ENCODE results near the gene LMNB1.

LMNB1 gene

GRCh38 chr5:126855266-126855665 lies 78.3 kb downstream of the LMNB1 start:
- DNase-seq (ENCODE audit: low read depth in 2 of 2) = no peak

GRCh38 chr5:126857472-126858410 lies 80.8 kb downstream of the LMNB1 start:
- DNase-seq (ENCODE audit: low read depth in 2 of 2) = no peak

DNA sequence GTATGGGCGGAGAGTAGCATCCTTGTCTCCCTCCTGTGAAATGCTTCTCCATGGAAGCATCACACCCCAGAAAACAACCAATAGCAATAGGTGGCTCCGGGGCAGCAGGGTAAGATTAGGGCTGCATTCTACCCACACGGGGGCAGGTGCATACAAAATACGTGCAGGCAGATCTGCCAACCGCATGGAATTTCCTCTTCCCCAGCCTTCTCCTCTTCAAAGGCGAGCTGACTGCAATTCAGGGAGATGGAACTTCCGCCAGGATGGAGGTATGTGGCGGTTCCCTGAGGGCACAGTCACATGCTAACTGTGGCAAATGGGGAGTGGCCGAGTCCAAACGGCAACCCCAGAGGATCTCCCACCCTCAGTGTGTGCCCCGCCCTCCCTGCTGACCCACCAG lies 81.5 kb downstream of the LMNB1 start:
- no peak for DNase-seq (ENCODE audit: low read depth in 2 of 2)

GRCh38 chr5:126863402-126863801 lies 86.5 kb downstream of the LMNB1 start:
- no peak for DNase-seq (ENCODE audit: low read depth in 2 of 2)

- DNase-seq (ENCODE audit: low read depth in 2 of 2) = no peak
Measured at GRCh38 chr5:126864042-126864688, 87.2 kb downstream of the LMNB1 start.

- DNase-seq (ENCODE audit: low read depth in 2 of 2) = no peak
Measured at GRCh38 chr5:126865299-126865698, 88.4 kb downstream of the LMNB1 start.

GRCh38 chr5:126866851-126867636 lies 90.1 kb downstream of the LMNB1 start:
- DNase-seq (ENCODE audit: low read depth in 2 of 2) = no peak

- DNase-seq (ENCODE audit: low read depth in 2 of 2) = no peak
Measured at GRCh38 chr5:126868338-126869004, 91.5 kb downstream of the LMNB1 start.

- no peak for DNase-seq (ENCODE audit: low read depth in 2 of 2)
Measured at GRCh38 chr5:126869005-126869451, 92.1 kb downstream of the LMNB1 start.

GRCh38 chr5:126871441-126871840 lies 94.5 kb downstream of the LMNB1 start:
- no peak for DNase-seq (ENCODE audit: low read depth in 2 of 2)

DNA sequence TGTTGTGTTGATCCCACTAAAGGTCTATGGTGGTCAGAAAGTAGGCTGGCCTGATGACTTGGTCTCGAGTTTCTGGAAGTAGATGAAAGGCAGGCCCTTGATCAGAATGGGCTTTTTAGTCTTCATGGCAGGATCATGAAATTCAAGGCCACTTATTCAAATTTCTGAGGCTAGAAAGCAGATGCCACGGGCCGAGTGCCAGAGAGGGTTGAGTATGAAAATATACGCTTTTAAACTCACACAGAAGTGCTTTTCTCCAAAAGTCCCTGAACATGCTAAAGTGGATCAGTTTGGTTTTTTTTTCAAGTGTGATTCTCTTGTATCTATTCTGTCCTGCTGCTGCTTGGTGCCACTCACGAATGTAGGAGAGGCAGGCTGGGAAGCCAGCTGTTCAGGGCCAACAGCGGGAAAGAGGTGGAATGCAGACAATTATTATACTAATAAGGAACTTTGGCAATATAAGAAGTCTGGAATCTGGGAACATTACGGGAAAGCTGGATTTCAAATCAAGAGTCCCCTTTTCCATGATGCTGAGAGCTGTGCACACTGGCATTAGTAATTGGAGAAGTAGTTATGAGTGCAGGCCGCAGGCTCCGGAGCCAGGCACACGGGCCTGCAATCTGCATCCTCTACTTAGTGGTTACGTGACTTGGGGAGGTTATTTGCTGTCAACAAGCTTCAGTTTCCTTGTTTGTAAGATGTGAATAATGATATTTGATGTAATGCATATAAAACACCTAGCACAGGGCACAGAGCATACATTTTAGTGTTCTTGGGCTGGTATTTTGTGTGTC lies 95.8 kb downstream of the LMNB1 start:
- no peak for DNase-seq (ENCODE audit: low read depth in 2 of 2)

DNA sequence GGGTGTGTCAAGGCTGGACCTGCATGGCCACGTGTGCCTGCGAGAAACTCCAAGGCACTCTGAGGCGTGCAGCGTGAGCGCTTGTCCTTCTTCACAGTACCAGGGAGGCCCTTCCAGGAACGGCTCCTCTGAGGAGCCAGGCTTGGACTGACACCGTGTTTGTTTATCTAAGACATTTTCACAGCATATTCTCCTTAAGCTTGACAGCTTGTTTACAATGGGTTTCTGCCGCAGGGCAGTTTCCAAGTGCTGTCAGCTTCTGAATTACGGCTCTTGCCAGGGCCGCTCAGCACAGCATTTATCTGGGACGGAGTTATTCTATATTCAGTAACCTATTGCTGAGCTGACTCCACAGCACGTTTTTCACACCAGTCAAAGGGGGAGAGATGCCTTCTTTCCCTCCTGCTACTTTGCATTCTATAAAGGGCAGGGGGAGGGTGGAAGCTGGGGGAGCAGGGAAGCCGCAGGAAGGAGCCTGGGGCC lies 98.4 kb downstream of the LMNB1 start:
- no peak for DNase-seq (ENCODE audit: low read depth in 2 of 2)

GRCh38 chr5:126877602-126878001 lies 100.7 kb downstream of the LMNB1 start:
- DNase-seq (ENCODE audit: low read depth in 2 of 2) = no peak

- no peak for DNase-seq (ENCODE audit: low read depth in 2 of 2)
Measured at GRCh38 chr5:126878085-126878484, 101.1 kb downstream of the LMNB1 start.

GRCh38 chr5:126878634-126879033 lies 101.7 kb downstream of the LMNB1 start:
- DNase-seq (ENCODE audit: low read depth in 2 of 2) = no peak

GRCh38 chr5:126881821-126882600 lies 105.1 kb downstream of the LMNB1 start:
- no peak for DNase-seq (ENCODE audit: low read depth in 2 of 2)

- DNase-seq (ENCODE audit: low read depth in 2 of 2) = no peak
Measured at GRCh38 chr5:126883564-126884245, 106.8 kb downstream of the LMNB1 start.

DNA sequence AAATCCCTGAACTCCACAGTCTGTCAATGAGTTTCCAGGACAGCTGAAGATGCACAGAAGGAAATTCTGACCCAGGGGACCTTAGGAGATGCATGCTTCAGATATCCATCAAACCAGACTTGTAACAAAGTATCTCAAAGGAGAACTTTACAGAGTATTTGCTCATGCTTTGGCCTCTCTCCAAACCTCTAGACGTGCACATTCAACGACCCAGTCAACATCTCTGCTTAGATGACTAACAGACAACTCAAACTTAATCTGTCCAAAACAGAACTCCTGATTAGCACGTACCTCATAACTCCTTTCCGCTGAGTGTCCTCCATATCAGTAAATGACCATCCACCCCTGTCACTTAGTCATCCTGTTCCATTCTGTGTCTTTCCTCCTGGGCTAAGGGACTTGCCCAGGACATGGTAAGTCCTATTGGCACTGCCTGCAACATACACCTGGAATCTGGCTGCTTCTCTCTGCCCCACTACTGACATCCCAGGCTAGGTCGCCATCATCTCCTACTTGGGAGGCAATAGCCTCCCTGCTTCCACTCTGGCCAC lies 107.4 kb downstream of the LMNB1 start:
- no peak for DNase-seq (ENCODE audit: low read depth in 2 of 2)
